ENCODE data around the gene IRAK1BP1.
"Not testable (repeated sequence)": the region's sequence is repeated elsewhere in the genome, so short reads cannot be mapped to it uniquely, and the experiment has no call there.

Gene IRAK1BP1, protein sequence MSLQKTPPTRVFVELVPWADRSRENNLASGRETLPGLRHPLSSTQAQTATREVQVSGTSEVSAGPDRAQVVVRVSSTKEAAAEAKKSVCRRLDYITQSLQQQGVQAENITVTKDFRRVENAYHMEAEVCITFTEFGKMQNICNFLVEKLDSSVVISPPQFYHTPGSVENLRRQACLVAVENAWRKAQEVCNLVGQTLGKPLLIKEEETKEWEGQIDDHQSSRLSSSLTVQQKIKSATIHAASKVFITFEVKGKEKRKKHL

DNA sequence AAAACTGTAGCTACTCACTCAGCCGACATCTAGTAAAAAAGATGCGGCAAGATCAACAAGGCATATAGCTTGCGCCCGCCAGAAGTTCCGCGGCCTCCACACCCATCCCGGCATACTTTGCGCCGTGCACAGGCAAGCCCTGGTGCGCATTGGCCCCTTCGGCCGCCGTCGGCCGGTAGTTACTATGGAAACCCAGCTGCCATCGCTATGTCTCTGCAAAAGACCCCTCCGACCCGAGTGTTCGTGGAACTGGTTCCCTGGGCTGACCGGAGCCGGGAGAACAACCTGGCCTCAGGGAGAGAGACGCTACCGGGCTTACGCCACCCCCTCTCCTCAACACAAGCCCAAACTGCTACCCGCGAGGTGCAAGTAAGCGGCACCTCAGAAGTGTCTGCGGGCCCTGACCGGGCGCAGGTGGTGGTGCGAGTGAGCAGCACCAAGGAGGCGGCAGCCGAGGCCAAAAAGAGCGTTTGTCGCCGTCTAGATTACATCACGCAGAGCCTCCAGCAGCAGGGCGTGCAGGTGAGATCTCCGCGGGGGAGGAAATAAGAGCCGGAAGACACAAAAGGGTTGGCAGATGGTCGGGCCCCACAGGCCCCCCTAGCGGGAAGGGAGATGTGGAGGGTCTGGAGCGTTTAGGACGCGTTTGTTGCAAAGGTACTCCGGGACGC lies at the start of gene IRAK1BP1:
TSS of gene IRAK1BP1 (plus strand) at position 182 of the 671 bp plus-strand sequence. CDS start at position 208, 26 bp downstream.
- DNase-seq (ENCODE audit: low read depth, low spot score): peak; percentile 57

DNA sequence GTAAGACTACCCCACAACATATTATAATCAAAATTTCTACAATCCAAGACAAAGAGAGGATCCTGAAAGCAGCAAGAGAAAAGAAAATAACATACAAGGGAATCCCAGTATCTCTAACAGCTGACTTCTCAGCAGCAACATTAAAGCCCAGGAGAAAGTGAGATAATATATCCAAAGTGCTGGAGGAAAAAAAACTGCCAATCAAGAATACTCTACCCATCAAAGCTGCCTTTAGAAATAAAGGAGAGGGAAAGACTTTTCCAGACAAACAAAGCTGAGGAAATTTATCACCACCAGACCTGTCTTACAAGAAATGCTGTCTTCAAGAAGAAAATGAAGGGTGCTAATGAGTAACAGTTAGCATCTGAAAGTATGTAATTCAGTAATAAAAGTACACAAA lies 43.3 kb upstream of the IRAK1BP1 start:
- no peak for DNase-seq (ENCODE audit: low read depth, low spot score)

DNA sequence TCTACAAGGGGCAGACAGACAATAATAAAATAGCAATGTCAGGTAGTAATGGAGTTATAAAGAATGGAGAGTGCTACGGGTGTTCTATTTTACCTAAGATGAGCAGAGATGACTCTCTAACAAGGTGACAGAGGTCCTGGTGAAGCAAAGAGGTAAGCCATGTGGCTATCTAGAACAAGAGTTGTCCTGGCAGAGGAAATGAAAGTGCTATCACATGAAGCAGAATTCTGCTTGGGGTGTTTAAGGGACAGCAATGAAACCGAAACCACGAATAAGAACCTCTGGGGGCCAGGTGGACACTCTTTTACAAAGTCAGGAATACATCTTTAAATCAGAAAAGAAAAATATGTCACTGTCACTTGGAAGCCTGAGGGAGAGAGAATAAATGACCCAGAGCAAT lies 37.9 kb upstream of the IRAK1BP1 start:
- DNase-seq (ENCODE audit: low read depth, low spot score): no peak

DNA sequence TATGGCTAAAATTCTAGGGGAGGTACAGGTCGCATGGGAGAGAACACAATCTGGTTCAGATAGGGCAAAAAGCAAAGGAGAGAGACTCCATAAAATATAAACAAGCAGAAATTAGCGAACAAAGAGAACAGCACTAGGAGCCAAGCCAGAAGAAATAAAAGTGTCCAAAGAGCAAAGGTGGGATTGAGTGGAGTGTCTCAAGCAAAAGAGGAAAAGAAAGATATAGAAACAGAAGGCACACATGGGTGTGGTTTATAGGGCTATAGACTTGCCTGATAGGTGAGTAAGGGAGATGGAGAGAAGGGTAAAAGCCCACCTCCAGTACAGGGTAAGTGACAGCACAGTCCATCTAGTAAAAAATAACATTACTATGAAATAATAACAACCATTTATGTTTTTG lies 36.5 kb upstream of the IRAK1BP1 start:
- DNase-seq (ENCODE audit: low read depth, low spot score): no peak

DNA sequence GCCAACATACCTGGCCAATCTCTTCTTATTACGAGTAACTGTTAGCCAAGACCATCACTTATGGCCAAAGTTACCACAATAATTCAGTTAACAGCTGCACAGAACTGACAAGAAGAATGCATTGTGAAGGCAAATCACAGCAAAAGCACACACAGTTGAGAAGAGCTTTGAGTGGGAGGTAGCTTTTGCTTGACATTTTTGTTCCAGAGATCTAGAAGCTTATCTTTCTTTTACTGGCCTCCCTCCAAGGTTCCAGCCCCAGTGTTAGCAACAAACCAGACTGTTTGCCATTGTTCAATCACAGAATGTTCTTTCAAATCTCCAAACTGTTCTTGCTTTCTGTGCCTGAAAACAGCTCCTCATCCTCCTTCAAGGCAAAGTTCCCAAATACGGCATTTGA lies 35.9 kb upstream of the IRAK1BP1 start:
- DNase-seq (ENCODE audit: low read depth, low spot score): no peak

DNA sequence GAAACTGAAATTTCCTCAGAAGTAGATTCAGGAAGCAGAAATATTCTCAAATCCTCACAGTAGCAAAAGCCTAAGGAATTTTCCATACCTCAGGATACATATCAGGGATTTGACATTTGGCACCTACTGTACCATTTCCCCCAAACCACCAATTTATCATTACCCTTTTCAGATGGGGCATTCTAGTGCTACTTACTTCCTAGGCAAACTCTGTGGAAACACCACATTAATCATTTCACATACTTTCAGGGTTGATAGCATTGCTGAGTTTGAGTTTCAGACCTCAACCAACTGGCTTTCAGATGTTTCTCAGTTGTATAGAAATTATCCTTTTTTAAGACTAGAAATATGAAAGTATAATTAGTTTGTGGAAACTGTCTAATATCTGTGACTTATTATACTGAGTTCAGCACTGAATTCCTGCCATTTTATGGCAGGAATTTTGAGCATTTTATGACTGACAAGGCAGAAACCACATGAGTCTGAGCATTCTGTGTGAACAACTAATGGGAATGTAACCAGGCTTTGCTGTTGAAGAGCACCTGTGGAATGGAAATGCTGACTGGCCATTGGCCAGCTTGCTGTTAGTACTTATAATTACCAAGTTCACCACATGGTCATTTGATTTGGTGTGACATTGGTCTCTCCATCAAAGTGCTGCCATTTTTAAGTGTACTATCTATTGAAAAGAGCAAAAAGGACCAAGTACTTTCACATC lies 35.1 kb upstream of the IRAK1BP1 start:
- DNase-seq (ENCODE audit: low read depth, low spot score): no peak

DNA sequence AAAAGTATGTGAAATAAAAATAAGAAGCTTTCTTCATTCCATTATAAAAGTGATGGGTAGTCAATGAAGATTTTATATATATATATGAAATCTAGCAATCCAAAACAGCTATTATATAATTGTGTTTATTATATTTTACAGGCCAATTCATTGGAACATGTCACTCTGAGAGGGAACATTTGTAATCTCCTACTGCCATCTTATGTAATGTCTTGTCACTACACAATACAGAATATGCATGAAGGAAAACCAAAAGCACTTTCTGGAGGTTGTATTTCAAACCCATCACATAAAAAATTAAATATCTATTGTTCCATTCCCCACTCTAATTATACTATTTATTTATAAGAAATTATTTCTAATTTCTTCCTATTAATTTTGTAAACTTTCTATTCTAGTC lies 31.5 kb upstream of the IRAK1BP1 start:
- no peak for DNase-seq (ENCODE audit: low read depth, low spot score)

DNA sequence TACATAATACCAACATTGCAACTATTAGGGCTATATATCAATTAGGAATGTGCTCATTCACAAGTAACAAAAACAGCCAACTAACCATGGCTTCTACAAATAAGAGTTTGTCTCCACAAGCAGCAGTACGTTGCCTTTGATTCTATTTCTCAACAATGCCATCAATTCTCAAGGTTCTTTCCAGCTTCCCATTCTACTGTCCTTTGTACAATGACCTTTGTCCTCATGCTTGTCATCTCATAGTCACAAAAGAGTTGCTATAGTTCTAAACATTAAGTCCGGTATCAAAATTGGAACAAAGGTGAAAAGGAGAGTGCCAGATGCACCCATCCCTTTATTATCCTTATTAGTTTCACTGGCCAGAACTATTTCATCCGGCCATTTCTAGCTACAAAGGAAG lies 30.8 kb upstream of the IRAK1BP1 start:
- DNase-seq (ENCODE audit: low read depth, low spot score): no peak

DNA sequence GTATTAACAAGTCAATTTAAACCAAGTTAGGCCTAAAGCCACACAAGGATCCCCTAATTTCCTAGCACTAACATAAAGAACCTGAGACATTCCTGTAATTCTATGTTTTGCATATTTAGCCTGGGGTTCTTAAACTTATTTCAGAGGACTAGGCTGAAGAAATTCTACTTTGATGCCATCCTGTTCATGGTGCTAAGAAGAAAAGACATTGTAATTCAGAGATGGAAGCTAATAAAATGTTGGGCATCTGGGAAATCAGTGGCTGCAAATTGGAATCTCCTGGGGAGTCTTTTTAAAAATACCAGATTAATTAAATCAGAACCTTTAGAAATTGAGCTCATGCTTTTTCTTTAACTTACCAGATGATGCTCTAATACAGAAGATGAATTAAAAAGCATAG lies 26.2 kb upstream of the IRAK1BP1 start:
- no peak for DNase-seq (ENCODE audit: low read depth, low spot score)

DNA sequence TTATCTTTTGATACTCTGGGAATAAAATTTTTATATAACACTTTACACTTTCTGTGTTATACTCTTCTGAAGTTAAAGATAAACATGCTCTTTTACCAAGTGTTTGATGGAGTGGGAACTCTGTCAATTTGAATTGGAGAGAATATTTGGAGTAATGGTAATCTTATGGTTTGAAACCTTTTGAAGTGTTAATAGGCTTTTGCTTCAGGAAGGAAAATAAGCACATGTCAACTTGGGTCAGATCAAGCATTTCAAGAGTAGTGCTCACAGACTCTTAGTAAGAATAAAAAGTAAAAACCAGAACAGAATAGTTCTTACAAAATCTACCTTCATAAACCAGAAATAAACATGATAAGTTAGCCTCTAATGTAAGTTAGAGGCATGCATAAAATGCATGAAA lies 24.4 kb upstream of the IRAK1BP1 start:
- DNase-seq (ENCODE audit: low read depth, low spot score): no peak

DNA sequence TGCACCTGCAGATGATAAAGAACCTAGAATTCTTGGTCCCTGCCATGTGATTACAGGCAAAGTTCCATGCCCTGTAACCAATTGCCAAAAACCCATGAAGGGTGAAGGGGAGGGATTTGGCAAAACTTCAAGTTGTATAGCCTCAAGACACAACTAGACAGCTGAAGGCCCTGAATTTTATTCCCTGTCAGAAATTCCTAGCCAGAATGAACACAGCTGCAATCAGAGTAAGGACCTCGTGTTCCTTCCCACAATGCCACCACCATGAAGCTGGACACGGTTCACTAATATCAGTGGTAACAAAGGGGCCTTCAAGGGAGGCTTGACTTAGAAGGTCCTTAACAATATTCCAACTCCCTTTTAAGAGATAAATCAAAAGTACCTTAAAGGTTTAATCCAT lies 22.5 kb upstream of the IRAK1BP1 start:
- DNase-seq (ENCODE audit: low read depth, low spot score): no peak

DNA sequence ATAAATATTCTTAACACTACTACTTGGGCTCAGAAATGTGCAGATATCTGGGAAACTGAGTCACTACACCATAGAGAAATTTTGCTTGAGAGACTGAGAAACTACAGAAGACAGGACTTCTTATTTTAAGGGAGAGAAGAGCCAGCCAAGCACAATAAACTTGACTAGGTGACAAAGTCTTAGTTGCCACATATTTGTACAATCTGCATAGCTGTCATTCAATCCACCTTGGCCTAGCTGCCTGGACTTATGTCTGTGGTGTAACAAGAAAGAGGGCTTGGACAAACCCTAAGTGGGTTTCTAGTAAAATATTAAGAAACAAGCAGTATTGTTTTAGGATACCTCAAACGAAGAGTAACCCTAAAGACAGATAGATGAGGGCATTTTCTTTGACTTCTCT lies 21.8 kb upstream of the IRAK1BP1 start:
- no peak for DNase-seq (ENCODE audit: low read depth, low spot score)

DNA sequence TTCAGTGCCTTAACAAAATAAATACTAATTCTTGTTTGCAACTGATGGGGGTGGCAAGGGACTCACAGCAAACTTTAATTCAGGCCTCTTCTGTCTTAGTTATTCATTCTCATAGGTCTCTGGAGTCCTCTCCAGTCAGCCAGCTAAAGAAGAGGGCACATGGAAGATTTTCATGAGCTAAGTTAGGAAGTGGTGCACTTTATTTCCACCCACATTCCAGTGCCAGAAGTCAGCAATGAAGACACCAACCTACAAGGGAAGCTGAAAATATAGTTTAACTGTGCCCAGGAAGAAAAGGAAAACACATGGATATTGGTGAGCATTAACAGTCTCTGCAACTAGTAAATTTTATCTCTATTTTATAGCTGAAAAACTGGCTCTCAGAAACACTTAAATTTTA lies 16.7 kb upstream of the IRAK1BP1 start:
- DNase-seq (ENCODE audit: low read depth, low spot score): no peak

DNA sequence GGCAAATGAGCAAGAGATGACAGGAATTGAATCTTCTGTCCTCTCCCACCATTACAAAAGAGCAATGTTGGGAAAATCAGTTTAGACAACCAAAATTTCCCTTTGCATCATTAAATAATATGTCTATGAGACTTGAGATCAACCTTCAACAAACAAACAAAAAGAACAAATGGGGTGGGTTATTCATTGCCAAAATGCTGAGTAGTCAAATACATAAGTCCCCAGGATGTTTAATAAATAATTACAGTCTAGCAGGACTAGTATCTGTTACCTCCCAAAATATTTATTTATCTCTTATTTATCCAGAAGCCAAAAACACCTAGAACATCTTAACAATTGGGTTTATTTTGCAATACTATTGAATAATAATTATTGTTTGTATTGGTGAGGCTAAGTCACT lies 16.2 kb upstream of the IRAK1BP1 start:
- no peak for DNase-seq (ENCODE audit: low read depth, low spot score)

DNA sequence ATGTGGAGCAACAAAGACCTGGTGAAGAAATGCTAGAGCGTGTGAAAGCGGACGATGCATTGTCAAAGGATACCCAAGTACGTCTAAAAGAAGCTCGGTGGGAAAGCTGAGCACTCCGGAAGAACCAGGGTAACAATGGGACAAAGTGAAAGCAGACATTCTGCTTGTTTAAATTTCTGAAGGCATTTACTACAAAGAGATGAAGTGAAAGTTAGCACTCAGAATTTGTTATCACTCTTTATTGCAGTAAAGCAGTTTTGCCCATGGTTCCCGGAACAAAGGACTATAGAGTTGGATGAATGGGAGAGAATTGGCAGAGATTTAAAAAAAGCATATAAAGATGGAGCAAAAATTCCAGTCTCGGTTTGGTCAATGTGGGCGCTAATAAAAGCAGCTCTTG lies 12.8 kb upstream of the IRAK1BP1 start:
- DNase-seq (ENCODE audit: low read depth, low spot score): no peak

DNA sequence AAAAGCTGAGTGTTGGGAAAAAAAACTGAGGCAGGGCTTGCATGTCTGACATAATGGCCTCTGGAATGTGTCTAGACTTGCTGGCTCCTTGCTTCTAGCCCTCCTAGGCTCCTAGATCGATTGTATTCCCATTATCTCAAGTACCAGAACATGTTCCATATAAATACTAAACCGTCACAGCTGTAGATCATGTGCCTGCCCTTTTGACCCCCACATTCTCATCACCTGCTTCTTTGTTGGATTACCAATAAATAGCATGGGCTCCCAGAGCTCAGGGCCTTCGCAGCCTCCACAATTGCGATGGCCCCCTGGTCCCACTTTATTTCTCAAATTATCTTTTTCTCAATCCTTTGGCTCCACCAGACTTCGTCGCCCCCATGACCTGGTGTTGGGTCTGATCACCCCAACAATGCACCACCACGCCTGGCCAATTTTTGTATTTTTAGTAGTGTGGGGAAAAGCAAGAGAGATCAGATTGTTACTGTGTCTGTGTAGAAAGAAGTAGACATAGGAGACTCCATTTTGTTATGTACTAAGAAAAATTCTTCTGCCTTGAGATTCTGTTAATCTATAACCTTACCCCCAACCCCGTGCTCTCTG lies 8.9 kb upstream of the IRAK1BP1 start:
- not testable (repeated sequence) for DNase-seq (ENCODE audit: low read depth, low spot score)

DNA sequence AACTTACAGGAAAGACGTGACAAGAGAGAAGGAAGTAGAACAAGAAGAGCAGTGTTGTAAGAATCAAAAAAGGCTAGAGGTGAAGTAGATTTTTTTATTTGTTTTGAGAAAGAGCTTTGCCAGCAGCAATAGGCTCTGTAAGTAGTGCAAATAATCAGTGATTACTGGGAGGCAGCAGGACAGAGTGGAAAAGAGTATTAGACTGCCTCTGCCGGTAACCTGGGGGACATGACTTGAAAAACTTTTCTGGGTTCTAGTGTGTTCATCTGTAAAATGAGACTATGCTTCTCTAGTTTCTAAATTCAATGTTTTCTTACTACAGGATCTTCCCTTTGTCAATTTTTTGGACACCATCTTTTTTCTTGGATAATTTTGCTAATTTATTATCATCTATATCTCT lies 5.8 kb upstream of the IRAK1BP1 start:
- DNase-seq (ENCODE audit: low read depth, low spot score): no peak

DNA sequence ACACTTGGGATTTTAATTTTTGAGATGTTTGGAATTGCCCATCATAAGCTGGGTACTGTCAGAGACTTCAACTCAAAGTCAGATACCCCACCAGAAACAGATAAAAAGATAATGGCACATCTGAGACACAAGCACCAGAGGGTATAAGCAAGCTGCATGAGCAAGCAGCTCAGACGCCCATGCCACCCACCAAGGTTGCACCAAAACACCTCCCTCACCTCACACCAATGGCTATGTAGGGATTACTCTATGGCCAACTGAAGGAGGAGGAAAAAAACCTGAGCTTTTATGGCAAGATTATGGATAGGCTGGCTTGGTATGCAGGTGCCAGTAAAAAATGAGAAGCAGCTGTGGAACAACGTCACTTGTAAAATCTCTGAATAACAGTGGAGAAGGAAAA lies 3.8 kb upstream of the IRAK1BP1 start:
- no peak for DNase-seq (ENCODE audit: low read depth, low spot score)

DNA sequence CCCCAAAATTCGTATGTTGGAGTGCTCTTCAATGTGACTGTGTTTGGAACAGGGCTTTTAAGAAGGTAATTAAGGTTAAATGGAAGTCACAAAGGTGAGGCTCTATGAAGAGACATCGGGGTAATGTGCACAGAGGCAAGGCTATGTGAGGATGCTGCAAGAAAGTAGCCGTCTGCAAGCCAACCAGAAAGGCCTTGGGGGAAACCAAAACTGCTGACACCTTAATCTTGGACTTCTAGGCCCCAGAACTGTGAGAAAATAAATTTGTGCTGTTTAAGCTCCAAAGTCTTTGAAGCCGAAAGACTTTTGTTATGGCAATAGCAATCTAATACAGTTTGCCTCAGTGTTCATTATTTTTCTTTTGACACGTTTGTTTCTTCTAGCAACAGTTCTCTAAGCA lies 2.4 kb upstream of the IRAK1BP1 start:
- no peak for DNase-seq (ENCODE audit: low read depth, low spot score)

DNA sequence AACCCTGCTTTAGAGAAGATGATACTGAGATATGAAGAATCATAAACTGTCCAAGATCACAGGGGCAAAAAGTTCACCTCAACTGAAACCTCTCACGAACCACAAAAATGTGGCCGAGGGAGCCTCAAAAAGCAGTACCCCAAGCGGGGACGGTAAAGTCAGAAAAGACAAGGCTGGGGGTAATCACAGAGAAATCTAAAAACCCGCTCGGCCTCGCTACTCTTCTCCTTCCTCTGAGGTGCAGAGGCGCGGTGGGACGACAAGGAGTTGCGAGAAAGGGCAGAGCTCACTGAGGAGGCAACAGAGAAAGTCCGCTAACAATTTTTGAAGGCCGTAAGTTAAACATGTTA lies 356 bp upstream of the IRAK1BP1 start:
- DNase-seq (ENCODE audit: low read depth, low spot score): no peak

DNA sequence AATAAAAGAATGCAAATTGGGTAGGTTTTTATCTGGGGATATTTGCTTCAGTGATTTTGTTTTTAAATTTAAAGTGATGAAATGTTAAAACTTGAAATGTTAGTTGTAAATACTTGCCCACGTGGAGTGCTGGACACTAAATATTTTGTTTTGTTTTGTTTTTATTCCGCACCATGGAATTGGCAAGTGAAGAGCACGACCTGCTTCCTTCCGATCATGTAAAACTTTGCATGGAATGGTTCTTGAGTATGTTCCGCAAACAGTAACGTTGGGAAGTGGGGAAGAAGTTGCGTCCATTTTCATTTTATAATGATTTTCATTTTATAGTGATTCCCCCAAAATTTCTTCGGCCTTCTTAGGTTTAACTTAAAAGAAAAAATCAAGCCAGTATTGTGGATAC lies 765 bp downstream of the IRAK1BP1 start:
- DNase-seq (ENCODE audit: low read depth, low spot score): no peak

DNA sequence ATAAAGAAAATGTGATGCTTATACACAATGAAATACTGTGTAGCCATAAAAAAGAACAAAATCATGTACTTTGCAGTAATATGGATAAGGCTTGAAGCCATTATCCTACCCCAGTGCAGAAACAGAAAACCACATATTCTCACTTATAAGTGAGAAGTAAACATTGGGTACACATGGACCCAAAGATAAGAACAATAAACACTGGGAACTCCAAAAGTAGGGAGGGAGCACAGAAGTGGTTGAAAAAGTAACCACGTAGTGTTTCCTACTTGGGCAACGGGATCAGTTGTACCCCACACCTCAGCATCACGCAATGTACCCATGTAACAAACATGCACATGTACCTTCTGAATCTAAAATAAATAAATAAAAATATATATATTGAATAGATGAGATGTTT lies 8.2 kb downstream of the IRAK1BP1 start:
- DNase-seq (ENCODE audit: low read depth, low spot score): no peak

DNA sequence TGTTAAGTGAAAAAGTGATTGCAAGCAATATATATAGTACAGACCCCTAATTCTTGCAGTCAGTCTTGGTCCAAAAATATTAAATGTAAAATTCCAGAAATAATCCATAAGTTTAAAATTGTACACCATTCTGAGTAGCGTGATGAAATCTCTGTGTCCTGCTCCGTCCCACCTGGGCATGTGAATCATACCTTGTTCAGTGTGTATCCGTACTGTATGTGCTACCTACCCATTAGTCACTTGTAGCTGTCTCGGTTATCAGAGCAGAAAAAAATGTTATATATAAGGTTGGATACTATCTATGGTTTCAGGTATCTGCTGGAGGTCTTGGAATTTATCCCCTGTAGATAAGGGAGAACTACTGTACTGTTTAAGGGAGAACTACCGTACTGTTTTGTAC lies 16.3 kb downstream of the IRAK1BP1 start:
- no peak for DNase-seq (ENCODE audit: low read depth, low spot score)

Data from activated CD4-positive, CD25-positive, alpha-beta regulatory T cell treated with anti-CD3 and anti-CD28 coated beads, Interleukin-2, amount 50 U/mL, for 16 hours (primary cell).